ENCODE results near the gene DLG2.

GRCh38 chr11:84870486-84870885, 756.7 kb downstream of the DLG2 start:
- TF ChIP-seq CTCF (IDR thresholded peaks at IDR 0.05) (no peak), POLR2A (IDR thresholded peaks at IDR 0.05) (no peak)

Measured in sigmoid colon (tissue), 3 donors.